Ishikawa (cell line): ENCODE results near the gene PNMA6E.

Experiments used
- CEBPB ChIP-seq: IDR thresholded peaks from 2 replicates; pipeline ENCODE4 v1.6.1; 2012
- CREB1 ChIP-seq: IDR thresholded peaks from 2 replicates; pipeline ENCODE4 v1.6.1; 2012; ENCODE audit warnings: low read depth
- EGR1 ChIP-seq: IDR thresholded peaks from 2 replicates; pipeline ENCODE4 v1.6.1; 2012
- EP300 ChIP-seq: IDR thresholded peaks from 2 replicates; pipeline ENCODE4 v1.6.1; 2012; ENCODE audit warnings: borderline replicate concordance
- FOXM1 ChIP-seq: IDR thresholded peaks from 2 replicates; pipeline ENCODE4 v1.6.1; 2012; ENCODE audit warnings: low read depth, borderline replicate concordance
- MAX ChIP-seq: IDR thresholded peaks from 2 replicates; pipeline ENCODE4 v1.6.1; 2012
- NFIC ChIP-seq: IDR thresholded peaks from 2 replicates; pipeline ENCODE4 v1.6.1; 2012
- RAD21 ChIP-seq: IDR thresholded peaks from 2 replicates; pipeline ENCODE4 v1.6.1; 2012; ENCODE audit warnings: low read depth
- REST ChIP-seq: IDR thresholded peaks from 2 replicates; pipeline ENCODE4 v1.6.1; 2012; ENCODE audit warnings: low read depth, mild to moderate bottlenecking
- TAF1 ChIP-seq: IDR thresholded peaks from 2 replicates; pipeline ENCODE4 v1.6.1; 2012; ENCODE audit warnings: low read depth, mild to moderate bottlenecking
- TCF12 ChIP-seq: IDR thresholded peaks from 2 replicates; pipeline ENCODE4 v1.6.1; 2012; ENCODE audit warnings: low read depth
- TEAD4 ChIP-seq: IDR thresholded peaks from 2 replicates; pipeline ENCODE4 v1.6.1; 2012
- USF1 ChIP-seq: IDR thresholded peaks from 2 replicates; pipeline ENCODE4 v1.6.1; 2012
- YY1 ChIP-seq: IDR thresholded peaks from 2 replicates; pipeline ENCODE4 v1.6.1; 2012; ENCODE audit warnings: low read depth
- ZBTB7A ChIP-seq: IDR thresholded peaks from 2 replicates; pipeline ENCODE4 v1.6.1; 2012; ENCODE audit warnings: low read depth

The PNMA6E gene

GRCh38 chrX:153408871-153409351 is 7.8 kb upstream of the PNMA6E start:
- TF ChIP-seq RAD21 (no peak), CREB1 (no peak), TCF12 (no peak), NFIC (no peak), YY1 (no peak), MAX (no peak), REST (no peak), ZBTB7A (no peak), TAF1 (no peak), FOXM1 (no peak), EGR1 (no peak), TEAD4 (no peak)

GRCh38 chrX:153408221-153408721 is 7.1 kb upstream of the PNMA6E start:
- TF ChIP-seq CEBPB (no peak), YY1 (no peak), REST (no peak), USF1 (no peak), TCF12 (no peak), EGR1 (no peak), FOXM1 (no peak), NFIC (no peak), RAD21 (no peak), ZBTB7A (no peak), EP300 (no peak), TEAD4 (no peak), MAX (no peak), TAF1 (no peak), CREB1 (no peak)

GRCh38 chrX:153407736-153408135 is 6.6 kb upstream of the PNMA6E start:
- TF ChIP-seq EP300 = no peak
- TF ChIP-seq TCF12 = no peak
- no peak for TF ChIP-seq NFIC
- no peak for TF ChIP-seq TAF1
- TF ChIP-seq EGR1 = no peak
- no peak for TF ChIP-seq TEAD4
- TF ChIP-seq ZBTB7A = no peak
- no peak for TF ChIP-seq MAX
- TF ChIP-seq CEBPB = no peak
- TF ChIP-seq RAD21 = no peak
- no peak for TF ChIP-seq YY1
- no peak for TF ChIP-seq CREB1
- TF ChIP-seq FOXM1 = no peak
- TF ChIP-seq REST = no peak
- TF ChIP-seq USF1 = no peak

- TF ChIP-seq YY1 = no peak
- no peak for TF ChIP-seq CEBPB
These were observed 5.8 kb upstream of the PNMA6E start for GRCh38 chrX:153406903-153407302.

GRCh38 chrX:153406011-153406410 is 4.9 kb upstream of the PNMA6E start:
- no peak for TF ChIP-seq YY1
- no peak for TF ChIP-seq NFIC
- no peak for TF ChIP-seq RAD21
- TF ChIP-seq EGR1 = no peak
- no peak for TF ChIP-seq TCF12
- no peak for TF ChIP-seq EP300
